HG03558 (cell line): ENCODE results near the gene LRP2.

Experiments
- ATAC-seq: cut with Tn5 transposase; IDR thresholded peaks from one replicate; pipeline ENCODE4 v1.9.1; 2021; ENCODE audit warnings: moderate number of reproducible peaks; ENCODE audit not compliant: unreplicated experiment; ENCODE audit errors: extremely low read depth

Gene LRP2

GRCh38 chr2:169106563-169107545, 255.5 kb downstream of the LRP2 start:
- ATAC-seq, result no peak

GRCh38 chr2:169106134-169106533, 256.2 kb downstream of the LRP2 start:
- ATAC-seq, result no peak

- ATAC-seq, result no peak
Measured at GRCh38 chr2:169105476-169105875, 256.9 kb downstream of the LRP2 start.

- no peak for ATAC-seq
Measured at GRCh38 chr2:169104848-169105247, 257.5 kb downstream of the LRP2 start.

- ATAC-seq, result no peak
Measured at GRCh38 chr2:169095621-169096105, 266.7 kb downstream of the LRP2 start.

- ATAC-seq, result no peak
Measured at GRCh38 chr2:169094676-169095075, 267.7 kb downstream of the LRP2 start.

- no peak for ATAC-seq
Measured at GRCh38 chr2:169093535-169093934, 268.8 kb downstream of the LRP2 start.

- no peak for ATAC-seq
Measured at GRCh38 chr2:169091761-169092519, 270.4 kb downstream of the LRP2 start.

GRCh38 chr2:169091256-169091655, 271.1 kb downstream of the LRP2 start:
- ATAC-seq, result no peak

- ATAC-seq, result no peak
Measured at GRCh38 chr2:169090133-169090820, 272.1 kb downstream of the LRP2 start.

- ATAC-seq, result no peak
Measured at GRCh38 chr2:169089182-169089581, 273.2 kb downstream of the LRP2 start.

- ATAC-seq, result no peak
Measured at GRCh38 chr2:169087757-169088379, 274.5 kb downstream of the LRP2 start.

- no peak for ATAC-seq
Measured at GRCh38 chr2:169086893-169087467, 275.4 kb downstream of the LRP2 start.

GRCh38 chr2:169082995-169083394, 279.3 kb downstream of the LRP2 start:
- ATAC-seq, result no peak

GRCh38 chr2:169081551-169081950, 280.8 kb downstream of the LRP2 start:
- ATAC-seq, result no peak

- ATAC-seq, result peak; percentile 43
Measured at GRCh38 chr2:169080250-169081069, 281.9 kb downstream of the LRP2 start.

- no peak for ATAC-seq
Measured at GRCh38 chr2:169077674-169078240, 284.6 kb downstream of the LRP2 start.
